GF-D8 (cell line): Measurements from ENCODE around the gene PRKCA.

Experiments used
- DNase-seq: peaks from one replicate; lab custom pipeline; 2025; lab: John Stamatoyannopoulos, UW

The PRKCA gene

DNA sequence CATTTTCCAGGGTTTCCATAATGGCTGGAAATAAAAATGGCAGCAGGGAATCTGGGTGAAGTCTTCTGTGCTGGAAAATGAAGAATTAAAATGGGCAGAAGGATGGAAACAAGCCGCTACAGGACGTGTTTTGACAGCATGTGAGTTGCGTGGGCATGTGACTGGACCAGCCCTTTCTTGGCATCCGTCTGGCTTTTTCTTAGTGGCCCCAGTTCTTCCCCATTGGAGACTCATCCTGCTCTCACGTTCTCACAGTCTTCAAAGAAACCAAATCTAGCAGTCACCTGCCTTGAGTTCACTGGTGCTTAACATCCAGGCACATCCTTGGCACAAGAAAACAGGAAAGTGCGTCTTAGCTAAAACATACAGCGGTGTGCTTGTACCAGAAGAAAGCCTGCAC is 352.4 kb downstream of the PRKCA start:
- DNase-seq: no peak

DNA sequence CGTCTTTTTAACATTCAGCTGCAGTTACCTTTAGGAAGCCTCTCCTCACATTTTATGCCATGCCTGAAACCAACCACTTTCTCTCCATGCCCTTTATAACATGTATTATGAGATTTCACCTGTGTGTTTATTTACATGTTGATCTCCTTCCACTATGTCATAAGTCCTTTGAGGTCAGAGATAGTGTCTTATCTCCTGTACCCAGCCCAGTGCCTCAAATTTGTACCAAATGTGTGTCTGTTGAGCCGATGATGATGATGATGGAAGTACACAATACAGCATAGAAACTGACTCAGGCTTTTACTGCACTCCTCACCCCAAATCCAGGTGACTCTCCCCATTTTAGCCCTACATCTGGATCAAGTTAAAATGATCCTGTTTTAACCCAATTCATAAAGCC is 353.0 kb downstream of the PRKCA start:
- DNase-seq: no peak

DNA sequence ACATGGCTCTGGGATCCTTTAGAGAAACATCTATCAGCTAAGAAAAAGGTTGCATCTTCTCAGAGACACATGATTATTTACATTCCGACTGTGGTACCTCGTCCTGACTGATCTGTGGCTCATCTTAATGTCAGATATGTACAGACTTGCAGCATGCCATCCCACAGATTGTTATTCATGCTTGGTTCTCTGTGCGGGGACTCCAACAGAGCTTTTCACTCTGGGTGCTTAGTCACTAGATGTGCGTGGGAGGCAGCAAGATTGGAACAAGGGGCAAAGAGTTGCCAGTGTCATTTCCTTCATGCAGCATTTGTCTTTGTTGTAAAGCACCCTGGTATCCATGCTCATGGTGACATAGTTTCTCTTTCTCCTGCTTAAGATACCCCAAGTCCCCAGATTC is 353.4 kb downstream of the PRKCA start:
- DNase-seq: no peak

DNA sequence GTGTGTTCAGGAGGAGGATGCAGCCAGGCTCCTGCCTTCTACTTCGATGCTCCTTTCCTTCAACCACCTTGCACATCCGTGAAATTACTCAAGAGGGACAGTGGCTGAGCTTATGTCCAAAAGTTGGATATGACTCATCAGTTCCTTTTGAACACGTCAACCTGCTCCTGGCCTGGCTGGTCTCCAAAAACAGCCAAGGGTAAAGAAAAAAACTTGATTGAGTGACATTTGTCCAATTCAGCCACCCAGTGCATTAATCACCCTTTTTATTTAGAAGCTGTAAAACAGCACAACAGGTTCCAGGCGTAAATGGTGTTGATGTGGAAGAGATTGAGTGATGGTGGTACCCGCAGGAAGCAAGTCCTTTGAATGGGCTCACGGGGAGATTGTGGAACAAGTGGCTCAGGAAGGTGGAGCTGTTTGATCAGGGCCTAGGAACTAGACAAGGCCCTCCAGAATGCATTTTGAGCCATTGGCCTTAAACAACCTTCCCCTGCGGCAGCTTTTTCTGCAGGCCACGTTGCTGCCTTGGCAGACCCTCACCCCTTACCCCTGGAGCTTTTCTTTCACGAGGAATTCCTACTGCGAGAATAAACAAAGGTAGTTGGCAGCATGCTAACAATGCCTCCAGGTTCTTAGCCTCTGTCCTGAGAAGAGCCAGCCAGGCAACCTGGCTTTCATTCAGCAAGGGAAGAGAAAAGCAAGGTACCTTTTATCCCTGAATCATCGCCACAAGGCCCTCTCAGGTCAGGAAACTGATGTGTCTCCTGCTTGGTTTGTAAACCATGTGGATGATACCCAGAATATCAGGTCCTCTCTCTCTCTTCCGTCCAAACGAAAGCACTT is 359.2 kb downstream of the PRKCA start:
- no peak for DNase-seq

DNA sequence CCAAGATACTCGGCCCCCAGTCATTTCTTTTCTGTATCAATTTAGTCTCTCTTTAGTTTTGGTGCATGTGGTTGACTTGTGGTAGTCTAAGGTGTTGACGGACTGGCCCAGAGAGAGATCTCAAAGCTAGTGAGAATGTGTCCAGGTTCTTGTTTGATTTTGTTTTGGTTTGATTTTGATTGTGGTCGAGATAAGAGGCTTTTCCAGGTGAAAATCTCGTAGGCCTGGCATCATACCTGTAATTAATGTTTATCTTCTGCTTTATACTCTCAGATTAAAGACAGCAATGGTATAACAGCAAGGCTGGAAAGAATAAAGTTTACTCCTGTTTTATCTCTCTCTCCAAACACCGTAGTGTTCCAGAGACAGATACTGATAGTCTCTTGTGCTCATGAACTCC is 360.1 kb downstream of the PRKCA start:
- DNase-seq: no peak

DNA sequence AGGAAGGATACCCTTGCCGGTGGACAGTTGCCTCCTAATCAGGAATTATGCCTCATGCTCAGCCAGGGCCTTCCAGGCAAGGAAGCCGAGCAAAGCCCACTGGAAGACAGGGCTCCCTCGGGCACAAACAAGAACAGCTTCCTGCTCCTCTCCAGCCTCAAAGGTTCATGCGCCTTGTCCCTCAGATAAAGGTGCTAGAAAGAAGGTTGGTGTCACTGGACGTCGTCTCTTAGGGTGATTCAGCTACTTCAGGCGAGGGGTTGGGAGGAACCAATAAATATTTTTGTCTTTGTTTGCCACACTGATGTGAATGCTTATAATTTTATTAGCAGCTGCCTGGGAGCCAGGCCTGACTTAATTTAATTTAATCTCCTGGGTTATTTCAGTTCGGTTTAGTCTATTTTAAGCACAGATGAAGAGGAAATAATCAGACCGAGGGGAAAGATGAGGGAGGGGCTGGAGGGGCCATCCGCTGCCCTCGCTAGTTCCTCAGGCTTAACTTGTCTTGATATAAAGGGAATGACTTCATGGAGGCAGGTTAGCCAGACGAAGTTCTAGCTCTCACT is 360.7 kb downstream of the PRKCA start:
- DNase-seq: no peak

DNA sequence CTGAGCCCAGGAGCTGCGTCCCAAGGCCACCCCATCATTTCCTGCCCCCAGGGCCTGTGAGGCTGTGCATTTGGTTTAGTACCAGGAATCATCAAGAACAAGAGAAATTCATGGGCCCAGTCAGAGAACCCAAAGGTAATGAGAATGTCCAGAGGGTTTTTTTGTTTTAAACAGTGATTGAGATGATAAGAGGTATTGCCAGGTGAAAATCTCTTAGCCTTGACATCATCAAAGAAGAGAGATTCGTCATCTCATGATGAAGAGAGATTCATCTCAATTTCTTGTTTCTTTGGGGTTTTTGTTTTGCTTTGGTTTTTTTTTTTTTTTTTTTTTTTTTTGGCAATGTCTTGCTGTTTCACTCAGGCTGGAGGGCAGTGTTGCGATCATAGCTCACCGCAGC is 361.9 kb downstream of the PRKCA start:
- DNase-seq: no peak

DNA sequence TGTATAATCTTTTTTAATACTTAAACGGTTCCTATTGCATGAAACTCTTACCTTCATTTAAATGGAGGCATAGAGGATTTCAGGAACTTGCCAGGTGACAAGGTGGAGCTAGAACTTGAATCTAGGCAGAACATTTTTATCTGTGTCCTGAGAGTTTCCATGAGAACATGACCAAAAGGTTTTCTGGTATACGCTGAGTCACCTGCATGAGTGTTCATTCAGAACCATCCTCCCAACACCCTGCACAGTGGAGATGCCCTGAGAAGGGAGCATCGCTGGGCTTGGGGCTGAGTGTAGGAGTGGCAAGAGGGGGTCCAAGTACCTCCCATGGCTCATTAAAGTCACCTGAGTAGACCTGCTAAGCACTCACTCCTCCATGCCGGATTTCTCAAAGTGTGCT is 362.8 kb downstream of the PRKCA start:
- DNase-seq: no peak

DNA sequence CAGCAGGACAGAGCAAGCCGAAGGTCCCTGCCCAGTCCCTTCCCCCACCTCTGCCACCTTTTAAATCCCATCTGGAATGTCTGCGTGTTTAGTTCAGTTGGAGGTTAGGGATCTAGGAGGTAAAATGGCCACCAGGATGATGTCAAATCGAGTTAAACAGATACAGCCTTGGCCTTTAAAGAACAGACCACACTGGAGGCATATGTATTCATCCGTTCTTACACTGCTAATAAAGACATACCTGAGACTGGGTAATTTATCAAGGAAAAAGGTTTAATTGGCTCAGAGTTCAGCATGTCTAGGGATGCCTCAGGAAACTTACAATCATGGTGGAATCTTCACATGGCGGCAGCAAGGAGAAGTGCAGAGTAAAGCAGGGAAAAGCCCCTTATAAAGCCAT is 364.7 kb downstream of the PRKCA start:
- DNase-seq: no peak

DNA sequence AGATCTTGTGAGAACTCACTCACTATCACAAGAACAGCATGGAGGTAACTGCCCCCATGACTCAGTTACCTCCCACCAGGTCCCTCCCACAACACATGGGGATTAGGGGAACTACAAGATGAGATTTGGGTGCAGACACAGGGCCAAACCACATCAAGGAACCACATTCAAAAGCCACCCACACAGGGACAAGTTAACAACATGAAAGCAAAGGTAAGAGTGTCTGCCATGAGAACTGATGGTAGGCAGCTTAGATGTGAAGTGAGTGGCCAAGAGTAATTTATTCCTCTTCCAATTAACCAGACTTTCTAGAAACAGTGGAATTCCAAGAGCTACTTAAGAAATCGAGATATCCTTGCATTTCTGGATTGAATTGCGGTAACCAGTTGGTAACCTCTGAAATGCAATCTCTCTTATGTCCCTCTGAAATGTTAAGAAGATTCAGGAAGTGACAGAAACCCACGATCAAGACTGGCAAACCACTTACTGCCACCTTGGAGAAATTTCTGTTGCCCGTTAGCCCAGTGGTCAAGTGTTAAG is 365.1 kb downstream of the PRKCA start:
- no peak for DNase-seq

DNA sequence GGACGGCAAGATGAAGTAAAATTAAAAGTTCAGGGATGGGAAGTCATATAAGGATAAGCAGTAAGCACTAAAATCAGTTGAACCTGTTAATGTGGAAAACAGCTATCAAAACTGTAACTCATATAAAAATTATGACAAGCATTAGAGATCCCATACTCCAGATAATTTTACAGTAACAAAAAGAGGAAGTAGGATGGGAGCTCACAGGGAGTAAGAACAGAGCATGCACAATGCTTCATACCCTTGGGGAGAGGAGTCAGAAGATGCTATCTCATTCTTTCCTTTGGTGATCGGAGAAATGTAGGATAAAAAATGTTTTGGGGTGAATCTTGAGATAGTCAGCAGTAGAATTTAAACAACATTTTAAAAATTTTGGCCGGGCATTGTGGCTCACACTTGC is 367.8 kb downstream of the PRKCA start:
- DNase-seq: no peak

DNA sequence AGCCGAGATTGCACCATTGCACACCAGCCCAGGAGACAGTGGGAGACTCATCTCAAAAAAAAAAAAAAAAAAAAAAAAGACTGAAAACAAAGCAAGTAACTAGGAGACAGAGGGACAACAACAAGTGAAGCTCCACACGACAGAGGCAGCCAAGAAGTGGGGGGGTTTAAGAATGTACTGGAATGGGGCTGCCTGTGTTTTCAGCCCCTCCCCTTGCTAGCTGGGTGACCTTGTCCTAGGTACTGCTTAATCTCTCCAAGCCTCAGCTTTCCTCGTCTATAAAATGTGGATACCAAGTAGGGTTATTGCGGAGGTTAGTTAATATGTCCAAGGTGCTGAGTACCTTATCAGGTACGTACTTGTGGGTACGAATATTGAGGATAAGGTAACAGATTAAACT is 368.7 kb downstream of the PRKCA start:
- no peak for DNase-seq

DNA sequence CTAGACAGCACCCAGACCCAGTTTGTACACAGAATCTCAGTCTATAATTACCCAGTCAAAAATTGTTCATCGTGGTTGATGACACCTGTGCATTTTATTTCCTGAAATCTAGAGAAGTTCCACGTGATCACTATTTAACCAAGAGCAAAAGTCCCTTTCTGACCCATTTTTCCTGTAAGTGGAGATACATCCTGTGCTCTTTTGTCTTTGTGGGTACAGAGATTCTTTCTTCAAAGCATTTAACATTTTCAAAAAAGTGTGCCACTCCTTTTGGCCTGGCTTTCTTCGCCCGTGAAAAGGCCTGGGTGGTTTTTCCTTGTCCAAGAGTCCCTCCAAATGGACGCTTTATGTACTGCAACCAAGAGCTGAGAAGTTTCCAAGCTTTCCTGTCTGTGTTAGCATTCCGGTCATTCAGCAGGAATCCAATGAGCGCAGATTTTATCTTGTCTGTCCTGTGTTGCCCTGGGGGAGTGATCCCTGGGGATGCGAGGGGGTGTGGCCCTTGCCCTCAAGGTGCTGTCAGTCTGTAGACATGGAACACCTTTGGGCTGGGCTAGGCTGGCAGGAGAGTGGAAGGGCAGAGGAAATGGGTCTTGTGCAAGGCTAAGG is 371.4 kb downstream of the PRKCA start:
- no peak for DNase-seq

DNA sequence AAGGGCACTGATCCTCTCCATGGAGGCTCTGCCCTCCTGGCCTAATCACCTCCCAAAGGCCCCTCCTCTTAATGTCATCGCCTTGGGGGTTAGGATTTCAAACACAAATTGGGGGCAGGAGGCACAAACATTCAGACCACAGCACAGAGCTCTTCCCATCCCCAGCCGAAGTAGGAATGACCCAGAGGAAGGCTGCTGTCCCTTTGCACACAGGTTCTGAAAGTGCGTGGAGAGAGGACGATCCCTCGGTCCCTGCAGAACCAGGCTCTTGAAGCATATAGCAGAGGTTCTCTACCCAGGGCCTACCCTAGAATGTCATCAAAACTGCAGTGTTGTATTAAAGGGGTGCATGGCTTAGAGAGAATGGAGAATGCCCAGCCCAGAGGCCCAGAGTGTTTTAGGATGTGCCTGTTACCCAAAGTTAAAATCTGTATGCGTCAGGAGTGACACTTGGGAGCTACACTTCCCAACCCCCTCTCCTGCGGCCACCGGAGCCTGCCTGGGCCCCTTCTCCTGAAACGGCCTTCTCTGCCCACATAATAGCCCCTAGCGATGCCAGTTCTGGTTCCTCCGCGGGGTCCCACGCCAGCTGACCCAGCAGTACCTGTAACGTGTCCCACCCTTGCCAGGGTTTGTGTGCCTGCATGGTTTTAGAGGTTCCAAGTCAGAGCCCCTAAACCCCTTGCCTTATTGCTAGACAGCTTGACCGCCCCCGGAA is 373.0 kb downstream of the PRKCA start:
- no peak for DNase-seq

DNA sequence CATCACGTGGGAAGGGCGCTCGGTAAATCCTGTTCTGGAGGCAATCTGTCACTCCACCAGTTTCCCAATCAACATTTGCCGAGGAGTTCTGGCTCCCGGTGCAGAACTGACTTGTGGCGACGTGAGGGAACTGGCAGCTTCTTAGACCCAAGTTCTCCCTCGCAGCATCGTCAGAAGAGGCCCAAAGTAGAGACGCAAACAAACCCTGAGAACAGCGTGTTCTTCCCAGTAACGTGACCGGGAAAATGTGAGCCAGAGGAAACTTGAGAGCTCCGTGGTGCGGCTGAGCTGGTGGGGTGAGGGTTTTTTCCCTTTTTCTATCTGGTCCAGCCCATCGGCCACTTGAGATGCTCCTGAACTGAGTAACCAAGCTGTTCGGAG is 373.6 kb downstream of the PRKCA start:
- DNase-seq: no peak

DNA sequence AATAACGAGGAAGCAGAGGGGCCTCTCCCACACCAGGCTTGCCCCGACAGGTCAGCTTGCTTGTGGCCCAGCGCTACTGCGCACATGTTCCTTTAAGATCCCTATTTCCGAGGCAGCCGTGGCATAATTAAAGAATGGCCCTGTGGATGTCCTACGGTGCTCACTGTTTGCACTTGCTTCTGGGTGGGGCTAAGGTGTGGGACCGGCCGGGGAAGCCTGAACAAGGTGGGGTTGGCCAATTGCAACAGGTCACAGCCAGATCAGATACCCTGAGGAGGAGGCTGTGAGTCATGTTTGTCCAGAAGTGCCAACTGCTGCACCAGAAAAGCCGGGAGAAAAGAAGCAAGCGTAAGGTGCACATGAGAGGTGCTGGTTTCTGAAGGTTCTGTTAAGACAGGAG is 374.0 kb downstream of the PRKCA start:
- DNase-seq: no peak

DNA sequence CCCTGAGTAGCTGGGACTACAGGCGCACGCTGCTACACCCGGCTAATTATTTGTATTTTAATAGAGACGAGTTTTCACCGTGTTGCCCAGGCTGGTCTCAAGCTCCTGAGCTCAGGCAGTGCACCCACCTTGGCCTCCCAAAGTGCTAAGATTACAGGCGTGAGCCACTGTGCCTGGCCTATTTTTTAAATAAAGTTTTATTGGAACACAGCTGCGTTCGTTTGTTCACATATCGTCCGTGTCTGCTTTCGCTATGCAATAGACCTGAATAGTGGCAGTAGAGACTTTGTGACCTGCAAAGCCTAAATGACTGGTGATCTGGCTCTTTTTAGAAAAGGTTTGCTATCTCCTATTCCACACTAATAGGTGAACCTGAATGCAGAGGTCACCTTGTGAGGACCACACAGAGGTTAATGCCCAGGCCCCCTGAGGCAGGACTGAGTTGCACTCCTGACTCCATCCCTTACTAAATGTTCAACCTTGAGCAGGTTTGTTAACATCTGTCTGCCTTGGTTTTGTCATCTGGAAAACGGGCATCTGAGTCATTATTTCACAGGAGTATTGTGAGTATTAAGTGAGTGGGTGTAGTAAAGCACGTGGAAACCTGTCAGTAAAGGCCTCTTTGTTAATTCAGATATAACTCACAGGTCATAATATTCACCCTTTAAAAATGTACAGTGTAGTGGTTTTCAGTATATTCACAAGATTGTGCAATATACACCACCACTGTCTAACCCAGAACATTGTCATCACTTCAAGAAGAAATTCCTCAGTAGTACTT is 375.0 kb downstream of the PRKCA start:
- DNase-seq: no peak

DNA sequence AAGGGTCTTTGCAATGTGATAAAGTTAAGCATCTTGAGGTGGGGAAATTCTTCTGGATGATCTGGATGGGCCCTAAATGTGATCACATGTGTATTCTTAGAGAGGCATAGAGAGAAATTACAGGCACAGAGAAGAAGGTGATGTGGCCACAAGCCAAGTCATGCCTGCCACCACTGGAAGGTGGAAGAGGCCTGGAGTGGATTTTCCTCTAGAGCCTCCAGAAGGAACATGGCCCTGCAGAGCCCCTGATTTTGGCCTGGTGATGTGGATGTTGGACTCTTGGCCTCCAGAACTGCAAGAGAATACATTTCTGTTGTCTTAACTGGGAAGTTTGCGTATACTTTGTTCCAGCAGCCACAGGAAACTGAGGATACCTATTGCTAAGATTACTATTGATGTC is 375.6 kb downstream of the PRKCA start:
- no peak for DNase-seq

DNA sequence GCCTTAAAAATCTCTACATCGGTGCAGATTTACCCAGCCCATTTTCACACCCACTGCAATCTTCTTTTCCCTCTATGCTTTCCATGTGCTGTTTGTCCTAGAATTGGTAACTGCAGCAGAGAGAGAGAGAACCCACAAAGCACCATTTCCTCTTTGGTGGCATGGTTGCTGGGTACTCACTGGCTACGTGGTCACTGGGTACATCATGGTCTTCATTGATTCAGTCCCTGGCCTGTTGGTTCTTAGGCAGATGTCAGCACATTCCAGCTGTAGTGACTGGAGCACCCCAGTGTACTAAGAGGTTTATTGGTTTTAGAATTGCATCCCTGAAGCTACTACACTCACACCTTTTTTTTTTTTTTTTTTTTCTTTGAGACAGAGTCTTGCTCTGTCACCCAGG is 376.4 kb downstream of the PRKCA start:
- no peak for DNase-seq

DNA sequence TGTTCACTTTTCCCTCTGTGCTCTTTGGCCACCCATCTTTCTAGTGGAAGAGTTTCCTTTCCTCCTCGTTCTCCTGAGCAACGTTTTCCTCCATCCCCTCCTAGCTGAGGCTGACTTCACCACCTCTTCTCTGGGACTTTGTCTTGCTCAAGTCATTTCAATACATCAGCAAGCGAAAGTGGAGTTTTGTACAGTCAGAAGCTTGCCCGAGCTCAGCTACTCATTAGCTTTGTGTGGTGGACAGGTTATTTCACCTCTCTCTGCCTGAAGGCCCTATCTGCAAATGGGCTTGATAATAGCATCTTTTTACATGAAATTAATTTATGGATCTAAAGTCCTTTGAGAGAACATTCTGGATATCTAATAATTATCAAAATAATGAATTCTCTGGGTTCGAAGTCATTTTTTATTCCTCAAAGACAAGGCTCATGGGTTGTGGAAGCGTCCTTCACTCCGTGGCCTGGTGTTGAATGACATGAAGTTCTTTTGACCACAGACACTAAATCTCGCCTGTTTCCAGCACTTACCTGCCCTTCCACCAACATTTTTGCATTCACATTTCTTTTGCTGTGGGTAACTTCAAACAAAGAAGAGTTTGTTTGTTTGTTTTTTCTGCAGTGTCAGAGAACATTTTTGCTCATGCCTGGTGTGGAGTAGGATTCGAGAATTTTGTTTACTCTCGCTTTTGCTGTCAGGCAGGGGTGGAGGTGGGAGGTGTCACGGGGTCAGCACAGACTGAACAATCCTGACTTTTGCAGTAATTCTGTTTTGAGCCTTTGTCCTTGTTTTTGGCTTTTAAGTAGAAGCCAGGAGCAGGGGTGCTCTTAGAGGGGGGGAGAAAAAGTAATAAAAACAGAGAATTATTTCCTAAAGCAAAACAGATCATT is 377.5 kb downstream of the PRKCA start:
- DNase-seq: no peak

DNA sequence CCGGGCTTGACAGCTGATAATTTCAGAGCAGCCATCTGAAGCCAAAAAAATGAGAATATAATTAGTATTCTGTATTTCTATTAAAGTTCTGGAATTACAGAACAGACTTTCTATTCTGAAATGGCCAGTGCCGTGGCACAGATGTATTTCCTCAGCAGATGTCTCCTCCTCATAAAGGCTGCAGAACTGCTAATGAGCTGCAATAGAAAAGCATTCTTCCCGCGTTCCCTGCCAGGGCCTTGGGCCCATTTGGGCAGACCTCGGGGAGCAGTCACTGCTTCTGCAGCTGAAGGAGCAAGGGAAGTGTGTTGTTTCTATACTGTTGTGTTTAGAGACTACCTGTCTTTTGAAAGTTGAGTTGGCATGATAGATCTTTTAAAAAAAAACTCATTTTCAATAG is 379.9 kb downstream of the PRKCA start:
- DNase-seq: no peak
